ENCODE data around the gene MKNK1.

Gene MKNK1

GRCh38 chr1:46637444-46638083 lies 33.5 kb upstream of the MKNK1 start:
- H3K9me3 Mint-ChIP-seq: no peaks in the 10 kb centered on the region
- no peaks in the 10 kb centered on the region for H3K27me3 Mint-ChIP-seq
- H3K36me3 Mint-ChIP-seq (ENCODE audit: low read depth): peaks cover 65% of the 10 kb centered on the region
- H3K4me3 Mint-ChIP-seq: no peak overlapping the region
- H3K4me1 Mint-ChIP-seq (ENCODE audit: low read depth): peaks cover 24% of the 10 kb centered on the region
- intact Hi-C loops (cut with micrococcal nuclease): no loop called here
- no peak overlapping the region for H3K27ac Mint-ChIP-seq

GRCh38 chr1:46635205-46635604 lies 31.1 kb upstream of the MKNK1 start:
- H3K9me3 Mint-ChIP-seq: no peaks in the 10 kb centered on the region
- H3K4me3 Mint-ChIP-seq: no peak overlapping the region
- no peaks in the 10 kb centered on the region for H3K27me3 Mint-ChIP-seq
- H3K4me1 Mint-ChIP-seq (ENCODE audit: low read depth): peaks cover under 1% of the 10 kb centered on the region
- no peak overlapping the region for H3K27ac Mint-ChIP-seq
- intact Hi-C loops (cut with micrococcal nuclease): no loop called here
- peaks cover 66% of the 10 kb centered on the region for H3K36me3 Mint-ChIP-seq (ENCODE audit: low read depth)

GRCh38 chr1:46630719-46631118 lies 26.7 kb upstream of the MKNK1 start:
- peaks cover 50% of the 10 kb centered on the region for H3K36me3 Mint-ChIP-seq (ENCODE audit: low read depth)
- H3K27ac Mint-ChIP-seq: no peak overlapping the region
- H3K9me3 Mint-ChIP-seq: no peaks in the 10 kb centered on the region
- H3K27me3 Mint-ChIP-seq: no peaks in the 10 kb centered on the region
- intact Hi-C loops (cut with micrococcal nuclease): no loop called here
- H3K4me3 Mint-ChIP-seq: no peak overlapping the region
- H3K4me1 Mint-ChIP-seq (ENCODE audit: low read depth): no peaks in the 10 kb centered on the region

GRCh38 chr1:46623743-46624644 lies 19.9 kb upstream of the MKNK1 start:
- H3K27ac Mint-ChIP-seq: no peak overlapping the region
- peaks cover 38% of the 10 kb centered on the region for H3K4me1 Mint-ChIP-seq (ENCODE audit: low read depth)
- no peaks in the 10 kb centered on the region for H3K27me3 Mint-ChIP-seq
- intact Hi-C loops (cut with micrococcal nuclease): loop anchor here (2.0 kb wide), 1 partner anchor 101 kb away; no protein-coding TSS in a partner anchor
- no peaks in the 10 kb centered on the region for H3K9me3 Mint-ChIP-seq
- H3K36me3 Mint-ChIP-seq (ENCODE audit: low read depth): no peaks in the 10 kb centered on the region
- H3K4me3 Mint-ChIP-seq: no peak overlapping the region

GRCh38 chr1:46622344-46622743 lies 18.3 kb upstream of the MKNK1 start:
- H3K27ac Mint-ChIP-seq: peak overlapping the region; percentile 48
- H3K36me3 Mint-ChIP-seq (ENCODE audit: low read depth): no peaks in the 10 kb centered on the region
- no peaks in the 10 kb centered on the region for H3K27me3 Mint-ChIP-seq
- intact Hi-C loops (cut with micrococcal nuclease): loop anchor here (2.0 kb wide), 1 partner anchor 102 kb away; no protein-coding TSS in a partner anchor
- no peak overlapping the region for H3K4me3 Mint-ChIP-seq
- peaks cover 55% of the 10 kb centered on the region for H3K4me1 Mint-ChIP-seq (ENCODE audit: low read depth)
- no peaks in the 10 kb centered on the region for H3K9me3 Mint-ChIP-seq

GRCh38 chr1:46621930-46622329 lies 17.9 kb upstream of the MKNK1 start:
- H3K27ac Mint-ChIP-seq: peak overlapping the region; percentile 48
- no peaks in the 10 kb centered on the region for H3K9me3 Mint-ChIP-seq
- H3K27me3 Mint-ChIP-seq: no peaks in the 10 kb centered on the region
- H3K4me3 Mint-ChIP-seq: no peak overlapping the region
- peaks cover 59% of the 10 kb centered on the region for H3K4me1 Mint-ChIP-seq (ENCODE audit: low read depth)
- peaks cover 2% of the 10 kb centered on the region for H3K36me3 Mint-ChIP-seq (ENCODE audit: low read depth)
- intact Hi-C loops (cut with micrococcal nuclease): loop anchor here (2.0 kb wide), 1 partner anchor 103 kb away; no protein-coding TSS in a partner anchor

- Mint-ChIP-seq H3K4me1 (ENCODE audit: low read depth) (peaks cover 75% of the 10 kb centered on the region), H3K27ac (peak overlapping the region; percentile 76), H3K36me3 (ENCODE audit: low read depth) (peaks cover 24% of the 10 kb centered on the region), H3K27me3 (no peaks in the 10 kb centered on the region), H3K4me3 (no peak overlapping the region), H3K9me3 (no peaks in the 10 kb centered on the region)
- intact Hi-C loops (cut with micrococcal nuclease): loop anchor here (5.0 to 10.0 kb wide), 2 partner anchors 37 to 45 kb away; partner anchors contain the start of gene ATPAF1
Measured at GRCh38 chr1:46619656-46620258, 15.7 kb upstream of the MKNK1 start.

- Mint-ChIP-seq H3K4me3 (no peak overlapping the region), H3K27me3 (no peaks in the 10 kb centered on the region), H3K4me1 (ENCODE audit: low read depth) (peaks cover 84% of the 10 kb centered on the region), H3K36me3 (ENCODE audit: low read depth) (peaks cover 26% of the 10 kb centered on the region), H3K9me3 (no peaks in the 10 kb centered on the region), H3K27ac (peak overlapping the region; percentile 76)
- intact Hi-C loops (cut with micrococcal nuclease): loop anchor here (5.0 to 10.0 kb wide), 2 partner anchors 37 to 46 kb away; partner anchors contain the start of gene ATPAF1
Measured at GRCh38 chr1:46618754-46619415, 14.8 kb upstream of the MKNK1 start.

GRCh38 chr1:46617833-46618232 lies 13.8 kb upstream of the MKNK1 start:
- Mint-ChIP-seq H3K36me3 (ENCODE audit: low read depth) (peaks cover 35% of the 10 kb centered on the region), H3K4me3 (no peak overlapping the region), H3K9me3 (no peaks in the 10 kb centered on the region), H3K4me1 (ENCODE audit: low read depth) (peaks cover 92% of the 10 kb centered on the region), H3K27me3 (no peaks in the 10 kb centered on the region), H3K27ac (peak overlapping the region; percentile 92)
- intact Hi-C loops (cut with micrococcal nuclease): loop anchor here (2.0 to 10.0 kb wide), 3 partner anchors 36 to 101 kb away; partner anchors contain the start of genes ATPAF1 and EFCAB14

- peaks cover 92% of the 10 kb centered on the region for H3K4me1 Mint-ChIP-seq (ENCODE audit: low read depth)
- peak overlapping the region; percentile 85 for H3K4me3 Mint-ChIP-seq
- peak overlapping the region; percentile 92 for H3K27ac Mint-ChIP-seq
- no peaks in the 10 kb centered on the region for H3K9me3 Mint-ChIP-seq
- no peaks in the 10 kb centered on the region for H3K27me3 Mint-ChIP-seq
- H3K36me3 Mint-ChIP-seq (ENCODE audit: low read depth): peaks cover 41% of the 10 kb centered on the region
- intact Hi-C loops (cut with micrococcal nuclease): loop anchor here (2.0 to 10.0 kb wide), 3 partner anchors 35 to 102 kb away; partner anchors contain the start of genes ATPAF1 and EFCAB14
Measured at GRCh38 chr1:46617108-46617800, 13.2 kb upstream of the MKNK1 start.

- intact Hi-C loops (cut with micrococcal nuclease): loop anchor here (2.0 to 10.0 kb wide), 3 partner anchors 34 to 102 kb away; partner anchors contain the start of genes ATPAF1 and EFCAB14
- peaks cover 92% of the 10 kb centered on the region for H3K4me1 Mint-ChIP-seq (ENCODE audit: low read depth)
- H3K4me3 Mint-ChIP-seq: peak within 1 kb of the TSS; percentile 85
- no peaks in the 10 kb centered on the region for H3K9me3 Mint-ChIP-seq
- no peaks in the 10 kb centered on the region for H3K27me3 Mint-ChIP-seq
- H3K27ac Mint-ChIP-seq: peak within 1 kb of the TSS; percentile 92
- peaks cover 49% of the 10 kb centered on the region for H3K36me3 Mint-ChIP-seq (ENCODE audit: low read depth)
Measured at GRCh38 chr1:46616277-46617107, 12.4 kb upstream of the MKNK1 start, which contains the start of gene MOB3C. Gene MOB3C, minus strand, starts transcription at chr1:46616811. Its CDS starts 3,490 bp downstream, at chr1:46613321.

- Mint-ChIP-seq H3K4me3 (peak overlapping the region; percentile 85), H3K27ac (peak overlapping the region; percentile 92), H3K9me3 (no peaks in the 10 kb centered on the region), H3K4me1 (ENCODE audit: low read depth) (peaks cover 92% of the 10 kb centered on the region), H3K27me3 (no peaks in the 10 kb centered on the region), H3K36me3 (ENCODE audit: low read depth) (peaks cover 56% of the 10 kb centered on the region)
- intact Hi-C loops (cut with micrococcal nuclease): loop anchor here (2.0 to 10.0 kb wide), 3 partner anchors 33 to 103 kb away; partner anchors contain the start of genes ATPAF1 and EFCAB14
Measured at GRCh38 chr1:46615735-46616134, 11.7 kb upstream of the MKNK1 start.

Measured in dendritic cell treated with granulocyte-macrophage colony-stimulating factor and Interleukin-4, amounts not matched to agents 40 ng/mL and 50 ng/mL, for 4 days (primary cell).